Measurements from ENCODE around the gene TMIE. TPM values are rescaled to one million over a fixed set of nuclear protein-coding genes. Genes with fewer than 3 reads are reported as not detected.

The TMIE gene
- total RNA-seq, 1 donor from 2014 or later = 1.7 TPM

- H3K4me1 ChIP-seq = peaks cover 10% of the 10 kb centered on the region
- H3K9me3 ChIP-seq = no peaks in the 10 kb centered on the region
- no peak for DNase-seq
- no peaks in the 10 kb centered on the region for H3K36me3 ChIP-seq
- no peak overlapping the region for H3K27ac ChIP-seq
- intact Hi-C loops (cut with DNase I) = no loop called here
- peak; percentile 17 for ATAC-seq
- H3K4me3 ChIP-seq = no peak overlapping the region
- TF ChIP-seq CTCF (IDR thresholded peaks at IDR 0.05) = no peak
- H3K27me3 ChIP-seq = no peaks in the 10 kb centered on the region
Observed at GRCh38 chr3:46660543-46661523, 40.4 kb upstream of the TMIE start.

GRCh38 chr3:46661776-46662766 is 39.1 kb upstream of the TMIE start:
- H3K4me1 ChIP-seq = peaks cover 10% of the 10 kb centered on the region
- H3K36me3 ChIP-seq = no peaks in the 10 kb centered on the region
- no peak for TF ChIP-seq CTCF (IDR thresholded peaks at IDR 0.05)
- H3K27me3 ChIP-seq = no peaks in the 10 kb centered on the region
- H3K4me3 ChIP-seq = no peak overlapping the region
- no peak overlapping the region for H3K27ac ChIP-seq
- no peak for ATAC-seq
- DNase-seq = no peak
- H3K9me3 ChIP-seq = no peaks in the 10 kb centered on the region
- intact Hi-C loops (cut with DNase I) = no loop called here

- no peaks in the 10 kb centered on the region for H3K36me3 ChIP-seq
- DNase-seq = no peak
Observed at GRCh38 chr3:46662771-46663551, 38.2 kb upstream of the TMIE start.

GRCh38 chr3:46663591-46664135 is 37.5 kb upstream of the TMIE start:
- intact Hi-C loops (cut with DNase I) = no loop called here
- ATAC-seq (no peak), DNase-seq (peak; percentile 40)
- no peak overlapping the region for H3K4me3 ChIP-seq
- no peaks in the 10 kb centered on the region for H3K9me3 ChIP-seq
- H3K27me3 ChIP-seq = no peaks in the 10 kb centered on the region
- no peak overlapping the region for H3K27ac ChIP-seq
- no peaks in the 10 kb centered on the region for H3K36me3 ChIP-seq
- peak; percentile 14 for TF ChIP-seq CTCF (IDR thresholded peaks at IDR 0.05)
- peaks cover 10% of the 10 kb centered on the region for H3K4me1 ChIP-seq

More at GRCh38 chr3:46662771-46663551, 38.2 kb upstream of the TMIE start:
- Histone ChIP-seq H3K9me3 (no peaks in the 10 kb centered on the region), H3K27ac (no peak overlapping the region), H3K4me3 (no peak overlapping the region), H3K27me3 (no peaks in the 10 kb centered on the region), H3K4me1 (peaks cover 10% of the 10 kb centered on the region)
- no peak for ATAC-seq
- intact Hi-C loops (cut with DNase I) = no loop called here
- TF ChIP-seq CTCF (IDR thresholded peaks at IDR 0.05) = no peak

All from upper lobe of right lung (tissue), 1 donor.